ENCODE measurements around the gene KAZN.

DNA sequence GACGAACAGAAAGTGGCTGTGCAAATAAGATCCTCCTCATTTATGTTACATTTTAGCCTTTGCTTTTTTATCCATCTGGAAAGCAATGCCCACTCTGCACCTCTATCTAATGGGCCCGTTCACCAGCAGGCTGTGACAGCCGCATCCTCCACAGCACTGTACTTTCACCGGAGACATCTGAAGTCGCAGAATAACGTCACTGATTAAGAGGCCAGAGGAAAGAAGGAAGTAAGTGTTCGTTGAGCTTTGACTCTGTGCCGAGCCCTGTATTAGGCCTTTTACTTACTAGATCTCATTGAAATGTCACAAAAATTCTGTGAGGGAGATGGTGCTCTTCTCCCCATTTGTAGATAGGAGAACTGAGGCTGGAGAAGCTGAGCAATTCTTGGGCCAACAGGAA is 62.3 kb downstream of the KAZN start:
- TF ChIP-seq EZH2 (IDR thresholded peaks at IDR 0.05; ENCODE audit: low read depth), result no peak
- TF ChIP-seq, protein P1, sequence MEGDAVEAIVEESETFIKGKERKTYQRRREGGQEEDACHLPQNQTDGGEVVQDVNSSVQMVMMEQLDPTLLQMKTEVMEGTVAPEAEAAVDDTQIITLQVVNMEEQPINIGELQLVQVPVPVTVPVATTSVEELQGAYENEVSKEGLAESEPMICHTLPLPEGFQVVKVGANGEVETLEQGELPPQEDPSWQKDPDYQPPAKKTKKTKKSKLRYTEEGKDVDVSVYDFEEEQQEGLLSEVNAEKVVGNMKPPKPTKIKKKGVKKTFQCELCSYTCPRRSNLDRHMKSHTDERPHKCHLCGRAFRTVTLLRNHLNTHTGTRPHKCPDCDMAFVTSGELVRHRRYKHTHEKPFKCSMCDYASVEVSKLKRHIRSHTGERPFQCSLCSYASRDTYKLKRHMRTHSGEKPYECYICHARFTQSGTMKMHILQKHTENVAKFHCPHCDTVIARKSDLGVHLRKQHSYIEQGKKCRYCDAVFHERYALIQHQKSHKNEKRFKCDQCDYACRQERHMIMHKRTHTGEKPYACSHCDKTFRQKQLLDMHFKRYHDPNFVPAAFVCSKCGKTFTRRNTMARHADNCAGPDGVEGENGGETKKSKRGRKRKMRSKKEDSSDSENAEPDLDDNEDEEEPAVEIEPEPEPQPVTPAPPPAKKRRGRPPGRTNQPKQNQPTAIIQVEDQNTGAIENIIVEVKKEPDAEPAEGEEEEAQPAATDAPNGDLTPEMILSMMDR (conservative IDR thresholded peaks at IDR 0.05), result no peak
